MCF 10A (cell line): ENCODE measurements around the gene TMEM223. TPM values are rescaled to one million over a fixed set of nuclear protein-coding genes. Genes with fewer than 3 reads are reported as not detected.

Source experiments
- BruUV-seq: library from RNA; stranded (reverse); fragments of 400-500 nt; replicated peaks from 2 replicates; lab custom pipeline; 2021; lab: Mats Ljungman, UMichigan
- CTCF ChIA-PET: fragments of 300-600 bp; sonication (Branson Sonifier 250); formaldehyde crosslinking; extraction: SDS; loops from one replicate; lab custom pipeline; 2021; ENCODE audit warnings: antibody characterized with exemption, inconsistent platforms; lab: Yijun Ruan, JAX
- POLR2A ChIA-PET: fragments of 300-600, 350-650 bp; sonication (Branson Sonifier 250); formaldehyde crosslinking; extraction: SDS; loops from one replicate; lab custom pipeline; 2020; ENCODE audit warnings: antibody characterized with exemption, inconsistent platforms; lab: Yijun Ruan, JAX
- DNase-seq: peaks from one replicate; pipeline ENCODE4 v3.0.0-alpha.2; 2018; ENCODE audit not compliant: unreplicated experiment
- H3K27ac Mint-ChIP-seq: one replicate; pipeline ENCODE4 v1.8.0; 2022; ENCODE audit warnings: mild to moderate bottlenecking, low read depth, mixed read lengths; ENCODE audit not compliant: unreplicated experiment
- H3K27me3 Mint-ChIP-seq: one replicate; pipeline ENCODE4 v1.8.0; 2022; ENCODE audit warnings: mixed read lengths; ENCODE audit not compliant: insufficient read depth, unreplicated experiment
- H3K36me3 Mint-ChIP-seq: one replicate; pipeline ENCODE4 v1.8.0; 2022; ENCODE audit warnings: mild to moderate bottlenecking, moderate library complexity, mixed read lengths; ENCODE audit not compliant: insufficient read depth, unreplicated experiment
- H3K4me1 Mint-ChIP-seq: one replicate; pipeline ENCODE4 v1.8.0; 2022; ENCODE audit warnings: mixed read lengths; ENCODE audit not compliant: insufficient read depth, unreplicated experiment
- H3K4me3 Mint-ChIP-seq: one replicate; pipeline ENCODE4 v1.8.0; 2022; ENCODE audit warnings: mild to moderate bottlenecking, moderate library complexity, mixed read lengths; ENCODE audit not compliant: unreplicated experiment
- H3K9me3 Mint-ChIP-seq: one replicate; pipeline ENCODE4 v1.8.0; 2022; ENCODE audit warnings: mixed read lengths; ENCODE audit not compliant: unreplicated experiment
- intact Hi-C: fragments of 100-400 bp; cut with micrococcal nuclease; formaldehyde crosslinking; loops from 2 replicates; pipeline ENCODE4 v1.14.1; 2022
- total RNA-seq: library from RNA; stranded (reverse); gene quantifications from 2 replicates; pipeline ENCODE4 v1.2.3, GENCODE V29; 2022
- TF ChIP-seq, protein P1 (sequence below): fragments of 200-600 bp; IDR thresholded peaks from one replicate; pipeline ENCODE4 v1.8.0; 2022; ENCODE audit warnings: antibody characterized with exemption, mild to moderate bottlenecking; ENCODE audit not compliant: unreplicated experiment

Gene TMEM223
- total RNA-seq, 1 experiment from 2014 or later, result 9.6 TPM

DNA sequence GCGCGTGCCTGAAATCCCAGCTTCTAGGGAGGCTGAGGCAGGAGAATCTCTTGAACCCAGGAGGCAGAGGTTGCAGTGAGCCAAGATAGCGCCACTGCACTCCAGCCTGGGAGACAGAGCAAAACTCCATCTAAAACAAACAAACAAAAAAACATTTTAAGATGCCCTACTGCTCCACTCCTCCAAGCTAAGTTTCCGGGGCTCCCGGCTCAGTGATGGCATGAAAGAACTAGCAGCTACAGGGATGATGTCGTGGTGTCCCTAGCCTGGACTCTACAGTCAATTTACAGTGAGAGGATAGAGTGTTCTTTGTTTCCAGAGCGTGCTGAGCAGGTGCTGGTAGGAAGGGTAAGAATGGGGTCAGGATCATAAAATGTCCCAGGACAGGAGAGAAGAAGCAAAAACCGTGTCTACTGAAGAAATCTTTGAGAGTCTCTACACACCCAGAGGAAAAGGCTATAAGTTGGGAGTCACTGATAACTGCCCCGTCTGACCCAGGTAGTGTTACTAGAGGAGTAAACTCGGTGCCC is 36.7 kb downstream of the TMEM223 start:
- peak overlapping the region; percentile 98 for H3K4me3 Mint-ChIP-seq
- ChIA-PET CTCF (interaction anchor here (0.7 kb wide), 1 partner anchor 31 kb away, joined by 3 read pairs; no protein-coding TSS in a partner anchor), POLR2A (interaction anchor here (0.6 to 6.7 kb wide), 9 partner anchors 8 to 626 kb away, joined by 3 to 127 read pairs (median 14); partner anchors contain the start of genes HNRNPUL2, NXF1, POLR2G and STX5)
- TF ChIP-seq, protein P1, sequence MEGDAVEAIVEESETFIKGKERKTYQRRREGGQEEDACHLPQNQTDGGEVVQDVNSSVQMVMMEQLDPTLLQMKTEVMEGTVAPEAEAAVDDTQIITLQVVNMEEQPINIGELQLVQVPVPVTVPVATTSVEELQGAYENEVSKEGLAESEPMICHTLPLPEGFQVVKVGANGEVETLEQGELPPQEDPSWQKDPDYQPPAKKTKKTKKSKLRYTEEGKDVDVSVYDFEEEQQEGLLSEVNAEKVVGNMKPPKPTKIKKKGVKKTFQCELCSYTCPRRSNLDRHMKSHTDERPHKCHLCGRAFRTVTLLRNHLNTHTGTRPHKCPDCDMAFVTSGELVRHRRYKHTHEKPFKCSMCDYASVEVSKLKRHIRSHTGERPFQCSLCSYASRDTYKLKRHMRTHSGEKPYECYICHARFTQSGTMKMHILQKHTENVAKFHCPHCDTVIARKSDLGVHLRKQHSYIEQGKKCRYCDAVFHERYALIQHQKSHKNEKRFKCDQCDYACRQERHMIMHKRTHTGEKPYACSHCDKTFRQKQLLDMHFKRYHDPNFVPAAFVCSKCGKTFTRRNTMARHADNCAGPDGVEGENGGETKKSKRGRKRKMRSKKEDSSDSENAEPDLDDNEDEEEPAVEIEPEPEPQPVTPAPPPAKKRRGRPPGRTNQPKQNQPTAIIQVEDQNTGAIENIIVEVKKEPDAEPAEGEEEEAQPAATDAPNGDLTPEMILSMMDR, result no peak
- H3K9me3 Mint-ChIP-seq, result no peaks in the 10 kb centered on the region
- BruUV-seq, result no TSS peak
- no peaks in the 10 kb centered on the region for H3K27me3 Mint-ChIP-seq
- no peak for DNase-seq
- peaks cover 12% of the 10 kb centered on the region for H3K36me3 Mint-ChIP-seq
- no peak overlapping the region for H3K27ac Mint-ChIP-seq
- H3K4me1 Mint-ChIP-seq, result no peaks in the 10 kb centered on the region
- intact Hi-C loops, result no loop called here

DNA sequence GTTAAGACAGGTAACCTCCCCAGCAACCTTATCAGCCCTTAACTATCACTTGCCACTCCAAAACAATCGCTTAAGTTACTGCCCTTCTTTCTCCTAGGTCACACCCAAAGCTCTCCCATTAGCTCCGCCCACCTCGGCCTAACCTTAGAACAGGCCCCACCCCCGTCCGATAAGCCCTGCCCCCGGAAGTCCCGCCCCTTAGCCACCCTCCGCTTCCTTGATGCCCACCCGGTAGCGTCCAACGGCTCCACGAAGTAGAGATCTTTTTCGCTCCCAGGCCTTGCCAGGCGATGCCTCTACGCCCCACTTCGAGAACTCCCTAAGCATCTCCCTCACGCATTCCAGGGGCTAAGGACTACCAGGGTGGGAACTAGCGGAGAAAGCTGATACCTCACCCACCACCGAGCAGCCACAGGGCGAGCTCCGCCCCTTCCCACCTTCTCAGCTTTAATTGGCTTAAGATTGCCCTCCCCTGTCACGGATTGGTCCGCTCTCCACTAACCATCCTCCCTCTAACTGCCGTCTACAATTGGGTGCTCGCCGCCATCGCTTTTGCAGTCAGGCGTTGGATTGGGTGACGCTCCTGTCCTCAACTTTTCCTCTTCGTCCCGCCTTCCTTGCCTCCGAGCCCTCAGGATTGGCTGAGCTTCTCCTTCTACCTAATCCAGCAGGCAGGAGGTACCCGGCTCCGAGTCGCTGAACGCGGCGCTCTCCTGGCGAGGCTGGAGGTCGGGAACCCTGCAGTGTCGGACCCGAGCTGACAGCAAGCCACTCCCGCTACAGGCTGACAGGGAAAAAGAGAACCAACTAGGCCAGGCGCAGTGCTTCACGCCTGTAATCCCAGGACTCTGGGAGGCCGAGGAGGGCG is 37.8 kb downstream of the TMEM223 start, which contains the start of gene ZBTB3:
Gene ZBTB3, minus strand, starts transcription at position 425 of the 868 bp plus-strand sequence. CDS start 496 bp downstream, outside the sequence.
- TF ChIP-seq, protein P1, result no peak
- peak; percentile 100 for DNase-seq
- ChIA-PET CTCF (interaction anchor here (0.6 to 1.8 kb wide), 9 partner anchors 12 to 1336 kb away, joined by 3 to 9 read pairs (median 4); partner anchors contain the start of genes HNRNPUL2 and TAF6L), POLR2A (interaction anchor here (0.6 to 6.7 kb wide), 46 partner anchors 9 to 1551 kb away, joined by 3 to 127 read pairs (median 5); partner anchors contain the start of genes AHNAK, B3GAT3, C11orf98 and CSKMT)
- intact Hi-C loops, result loop anchor here (1.0 kb wide), 1 partner anchor 17 kb away; the partner anchor contains the start of gene TAF6L
- H3K27me3 Mint-ChIP-seq, result no peaks in the 10 kb centered on the region
- peaks cover 3% of the 10 kb centered on the region for H3K4me1 Mint-ChIP-seq
- H3K36me3 Mint-ChIP-seq, result peaks cover 17% of the 10 kb centered on the region
- no peaks in the 10 kb centered on the region for H3K9me3 Mint-ChIP-seq
- BruUV-seq, result no TSS peak
- peak within 1 kb of the TSS; percentile 96 for H3K27ac Mint-ChIP-seq
- peak within 1 kb of the TSS; percentile 98 for H3K4me3 Mint-ChIP-seq

DNA sequence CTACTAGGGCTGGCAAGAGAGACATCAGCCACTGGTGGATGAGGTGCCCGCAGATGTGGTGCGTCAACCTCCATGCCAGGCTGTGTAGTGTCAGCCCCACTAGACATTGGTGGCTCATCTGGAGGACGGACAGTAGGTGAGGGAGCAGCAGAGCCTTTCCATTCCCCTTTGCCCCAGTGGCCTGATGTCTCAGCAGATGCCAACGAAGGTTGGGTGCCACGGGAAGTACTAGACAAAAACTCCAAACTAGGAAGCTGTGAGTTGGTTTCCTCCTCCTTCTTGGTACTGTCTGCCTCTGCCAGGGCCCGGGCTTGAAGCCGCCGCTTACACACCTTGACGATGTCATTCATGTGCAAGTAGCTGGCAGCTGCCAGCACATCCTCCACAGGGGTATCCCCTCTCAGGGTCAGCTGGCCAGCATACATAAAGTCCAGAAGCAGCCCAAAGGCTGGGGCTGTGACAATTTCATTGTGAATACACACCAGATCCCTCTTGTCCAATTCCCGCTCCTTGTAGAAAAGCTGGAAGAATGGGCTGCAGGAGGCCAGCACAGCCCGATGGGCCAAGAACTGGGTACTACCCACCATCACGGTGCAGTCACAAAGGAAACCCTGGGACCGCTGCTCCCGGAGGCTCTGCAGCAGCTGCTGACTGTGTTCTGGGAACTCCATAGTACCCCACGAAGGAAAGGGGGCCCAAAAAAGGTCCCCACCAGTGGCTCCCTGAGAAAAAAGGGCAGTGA is 38.6 kb downstream of the TMEM223 start:
- Mint-ChIP-seq H3K4me1 (peaks cover 6% of the 10 kb centered on the region), H3K4me3 (peak overlapping the region; percentile 98), H3K27ac (peak overlapping the region; percentile 96), H3K36me3 (peaks cover 23% of the 10 kb centered on the region), H3K27me3 (no peaks in the 10 kb centered on the region), H3K9me3 (no peaks in the 10 kb centered on the region)
- TF ChIP-seq, protein P1, result no peak
- no peak for DNase-seq
- ChIA-PET CTCF (interaction anchor here (0.6 to 1.8 kb wide), 11 partner anchors 9 to 1336 kb away, joined by 3 to 9 read pairs (median 4); partner anchors contain the start of genes HNRNPUL2, TAF6L and TMEM179B), POLR2A (interaction anchor here (0.6 to 6.7 kb wide), 42 partner anchors 10 to 1552 kb away, joined by 3 to 127 read pairs (median 5); partner anchors contain the start of genes AHNAK, B3GAT3, C11orf98 and CSKMT)
- intact Hi-C loops, result no loop called here
- BruUV-seq, result TSS peak; percentile 79
